Cerebellar cortex (tissue), 1 donor: ENCODE data around the gene BOC.

ENCODE experiments used
- DNase-seq: peaks from one replicate; pipeline ENCODE4 v3.0.0-alpha.2; 2015; ENCODE audit warnings: low spot score

The BOC gene

GRCh38 chr3:113269661-113270060 lies 58.3 kb downstream of the BOC start:
- DNase-seq: peak; percentile 88

GRCh38 chr3:113270068-113270467 lies 58.7 kb downstream of the BOC start:
- DNase-seq: no peak

- no peak for DNase-seq
These were observed 59.4 kb downstream of the BOC start for GRCh38 chr3:113270786-113271185.

- no peak for DNase-seq
These were observed 59.8 kb downstream of the BOC start for GRCh38 chr3:113271189-113271588.

GRCh38 chr3:113271594-113272384 lies 60.4 kb downstream of the BOC start:
- DNase-seq: no peak

GRCh38 chr3:113272385-113272779 lies 61.0 kb downstream of the BOC start:
- DNase-seq: no peak

GRCh38 chr3:113273011-113273410 lies 61.7 kb downstream of the BOC start:
- DNase-seq: no peak

GRCh38 chr3:113273604-113274378 lies 62.4 kb downstream of the BOC start:
- no peak for DNase-seq

GRCh38 chr3:113274425-113275257 lies 63.3 kb downstream of the BOC start:
- no peak for DNase-seq

- DNase-seq: no peak
These were observed 63.9 kb downstream of the BOC start for GRCh38 chr3:113275258-113275556.

- no peak for DNase-seq
These were observed 64.2 kb downstream of the BOC start for GRCh38 chr3:113275583-113275928.

GRCh38 chr3:113275929-113276750 lies 64.8 kb downstream of the BOC start:
- no peak for DNase-seq

- DNase-seq: no peak
These were observed 65.4 kb downstream of the BOC start for GRCh38 chr3:113276751-113277080.

GRCh38 chr3:113277414-113277813 lies 66.1 kb downstream of the BOC start:
- DNase-seq: no peak

GRCh38 chr3:113277941-113278598 lies 66.7 kb downstream of the BOC start:
- DNase-seq: no peak

- DNase-seq: no peak
These were observed 67.2 kb downstream of the BOC start for GRCh38 chr3:113278599-113278955.

- DNase-seq: no peak
These were observed 68.3 kb downstream of the BOC start for GRCh38 chr3:113279686-113280085.

GRCh38 chr3:113283306-113283705 lies 71.9 kb downstream of the BOC start:
- DNase-seq: no peak

- DNase-seq: no peak
These were observed 73.2 kb downstream of the BOC start for GRCh38 chr3:113284453-113285050.

- no peak for DNase-seq
These were observed 73.9 kb downstream of the BOC start for GRCh38 chr3:113285226-113285625.

GRCh38 chr3:113285741-113286140 lies 74.4 kb downstream of the BOC start:
- no peak for DNase-seq
